ENCODE measurements around the gene NAV2.

GRCh38 chr11:19793326-19793725 lies 80.7 kb downstream of the NAV2 start:
- no peak for TF ChIP-seq POLR2A (IDR thresholded peaks at IDR 0.05)
- TF ChIP-seq CTCF (IDR thresholded peaks at IDR 0.05 in 8 of 11, conservative IDR thresholded peaks at IDR 0.05 in 3 of 11) = no peak
